HG03280 (cell line): Measurements from ENCODE around the gene PTPN21.
A peak's percentile ranks its signal among the peaks of the same experiment; 100 is the strongest.

Source experiments
- ATAC-seq: cut with Tn5 transposase; IDR thresholded peaks from one replicate; pipeline ENCODE4 v1.9.1; 2021; ENCODE audit warnings: mild to moderate bottlenecking, moderate library complexity; ENCODE audit not compliant: unreplicated experiment

The PTPN21 gene

DNA sequence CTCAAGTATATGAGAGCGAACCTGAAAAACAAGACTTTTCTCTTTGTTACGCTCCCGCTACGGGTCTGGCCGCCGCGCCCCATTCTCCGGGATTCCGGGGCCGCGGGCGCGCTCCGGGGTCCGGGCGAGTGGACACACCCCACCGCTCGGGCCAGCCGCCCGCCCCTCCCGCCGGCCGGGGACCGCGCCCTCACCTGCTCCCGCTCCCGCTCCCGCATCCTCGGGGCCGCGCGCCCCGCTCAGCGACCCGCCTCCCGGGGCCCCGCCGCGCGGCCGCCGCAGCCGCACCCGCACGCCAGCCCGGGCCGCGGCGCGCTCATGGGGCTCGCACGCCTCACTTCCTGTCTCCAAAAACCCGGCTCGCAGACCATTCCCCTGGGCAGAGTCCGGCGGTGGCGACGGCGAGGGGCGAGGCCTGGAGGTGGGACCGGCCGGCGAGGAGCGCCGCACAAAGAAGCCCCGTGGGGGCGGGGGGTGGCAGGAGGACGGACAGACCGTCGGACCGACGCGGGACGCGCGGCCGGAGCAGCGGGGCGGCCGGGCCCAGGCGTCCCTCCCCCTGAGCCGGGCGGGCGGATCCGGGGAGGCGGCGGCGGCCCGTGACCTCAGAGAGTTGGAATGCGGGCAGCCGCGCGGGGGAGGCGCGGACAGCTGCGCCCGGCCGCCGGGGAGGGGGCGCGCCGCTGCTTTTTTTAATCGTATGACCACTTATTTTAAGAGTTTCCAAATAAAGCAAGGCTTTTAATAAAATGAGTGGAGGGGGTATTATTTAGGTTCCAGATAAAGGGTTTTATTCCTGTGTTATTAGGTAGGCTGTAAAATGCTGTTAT, at the start of gene PTPN21:
Gene PTPN21, minus strand, starts transcription at position 551 of the 830 bp plus-strand sequence. CDS start 4,590 bp downstream, outside the sequence.
- no peak for ATAC-seq

DNA sequence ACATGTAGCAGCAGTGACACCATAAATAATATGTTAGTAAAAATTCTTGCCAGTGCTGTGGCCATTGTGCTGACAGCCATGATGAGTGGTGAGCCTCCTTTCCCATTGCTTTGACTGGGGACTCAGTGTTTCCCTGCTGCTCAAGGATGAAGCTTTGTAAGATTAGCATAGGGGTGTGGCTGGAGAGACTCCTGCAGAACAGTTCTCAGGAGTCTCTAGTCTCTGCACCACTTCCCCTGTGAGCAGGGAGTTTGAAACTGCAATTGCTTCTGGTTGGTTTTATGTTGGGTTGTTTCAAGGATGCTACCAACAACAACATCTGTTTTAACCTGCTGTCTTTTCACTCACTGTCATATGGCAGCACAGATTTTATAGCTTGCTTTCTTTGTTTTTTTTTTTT, 49.4 kb upstream of the PTPN21 start:
- ATAC-seq: no peak

DNA sequence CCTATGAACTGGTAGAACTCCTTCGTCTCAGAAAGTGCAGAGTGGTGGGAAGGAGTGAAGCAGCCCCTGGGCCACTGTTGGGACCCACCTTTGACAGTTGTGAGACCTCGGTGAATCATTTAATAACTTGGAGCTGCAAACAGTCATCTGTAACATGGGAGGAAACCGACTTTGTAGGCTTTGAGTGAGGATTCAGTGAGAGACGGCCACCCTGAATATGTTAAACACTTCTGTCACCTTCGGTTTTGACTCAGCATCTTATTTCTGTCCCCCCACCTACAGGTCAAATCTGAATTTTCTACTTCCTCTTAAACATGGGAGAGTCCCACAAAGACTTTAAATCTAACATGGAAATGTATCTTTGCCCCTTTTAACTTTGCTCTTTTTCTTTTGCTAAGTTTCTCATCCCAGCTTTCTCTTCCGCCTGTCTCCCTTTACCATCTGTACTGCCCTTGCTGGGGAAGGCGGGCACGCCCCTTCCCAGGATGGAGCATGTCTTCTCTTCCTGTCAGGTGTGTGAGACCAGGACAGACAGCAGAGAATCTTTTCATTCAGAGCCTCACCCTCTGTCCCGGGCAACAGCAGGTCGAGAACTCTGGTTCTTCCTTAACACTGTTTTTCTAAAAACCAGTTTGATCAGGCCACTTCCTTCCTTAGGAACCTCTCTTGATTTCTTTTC, 45.1 kb upstream of the PTPN21 start:
- ATAC-seq: peak; percentile 90

DNA sequence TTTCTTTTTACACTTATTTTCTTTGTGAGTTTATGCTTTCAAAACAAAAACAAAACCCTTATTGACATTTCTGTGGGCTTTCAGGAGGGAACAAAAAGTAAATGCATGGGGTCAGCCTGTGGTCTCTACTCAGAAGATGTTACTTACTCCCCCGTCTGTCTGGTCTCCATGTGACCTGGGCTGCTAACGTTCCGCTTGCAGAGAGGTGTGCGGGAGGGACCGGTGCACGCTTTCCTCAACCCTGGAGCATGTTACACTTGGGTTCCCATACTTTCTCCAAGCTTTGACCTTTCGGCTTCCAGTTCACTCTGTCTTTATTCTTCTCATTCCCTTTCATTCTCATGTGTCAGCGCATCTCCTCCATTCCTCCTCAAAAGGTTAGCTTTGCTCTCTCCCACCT, 44.5 kb upstream of the PTPN21 start:
- peak; percentile 36 for ATAC-seq

DNA sequence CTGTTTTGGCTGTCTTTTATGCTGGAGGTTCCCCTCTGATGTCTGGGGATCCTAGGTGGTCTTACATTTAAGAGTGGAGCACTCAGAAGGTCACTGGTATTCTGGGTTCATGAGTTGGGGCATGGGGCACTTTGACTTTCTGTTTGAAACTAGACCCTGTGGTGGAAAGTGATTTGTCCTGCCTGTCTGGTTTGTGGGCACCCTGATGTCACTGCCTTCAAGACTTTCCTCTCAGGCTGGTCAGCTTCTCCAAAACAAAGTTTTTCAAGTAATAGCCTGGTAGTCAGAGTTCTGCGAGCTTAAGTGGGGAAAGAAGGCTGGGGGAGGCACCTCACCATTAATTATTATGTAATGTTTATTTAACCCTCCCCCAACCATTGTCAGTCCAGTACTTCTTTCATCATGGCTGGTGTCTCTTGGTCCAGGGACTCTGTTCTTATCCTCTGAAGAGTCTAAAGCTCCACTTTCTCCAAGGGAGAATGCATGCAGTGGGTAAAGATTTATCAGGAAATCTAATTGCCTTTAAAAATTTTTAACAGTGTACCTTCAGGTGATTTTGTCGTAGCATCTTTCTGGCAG, 43.4 kb upstream of the PTPN21 start:
- no peak for ATAC-seq

DNA sequence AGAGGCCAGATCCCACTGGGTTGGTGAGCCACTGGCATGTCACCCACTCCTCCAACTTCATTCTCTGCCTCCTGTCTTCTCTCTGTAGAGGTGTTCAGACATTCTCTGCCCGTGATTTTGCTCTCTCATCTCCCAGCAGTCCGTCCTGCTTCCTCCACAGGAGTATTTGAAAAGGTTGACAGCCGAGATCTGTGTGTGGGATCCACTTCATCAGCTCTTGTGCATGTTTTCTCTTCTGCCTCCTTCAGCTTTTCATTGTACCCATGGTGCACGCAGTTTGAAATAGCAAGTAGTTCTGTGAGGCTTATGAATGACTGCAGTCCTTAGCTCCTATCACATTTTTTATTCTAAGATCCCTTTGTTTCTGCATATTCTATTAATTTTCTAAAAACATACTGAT, 42.8 kb upstream of the PTPN21 start:
- no peak for ATAC-seq

DNA sequence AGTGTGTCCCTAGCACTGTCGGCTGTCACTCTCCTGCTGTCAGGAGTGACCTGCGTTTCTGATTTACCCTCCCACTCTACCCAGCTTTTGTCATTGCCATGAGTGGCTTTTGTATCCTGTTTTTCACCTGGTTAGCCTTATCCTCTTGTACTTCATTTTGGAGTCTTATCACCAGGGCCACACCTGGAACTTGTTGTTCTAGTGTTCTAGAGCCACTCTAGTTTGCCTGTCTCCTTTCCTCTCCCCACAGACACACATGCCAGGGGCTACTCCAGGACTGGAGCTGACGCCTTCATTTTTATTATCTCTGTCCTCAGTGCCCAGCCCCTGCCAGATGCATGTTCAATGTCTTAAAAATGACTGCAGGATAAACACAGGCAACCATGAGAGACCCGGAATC, 42.2 kb upstream of the PTPN21 start:
- ATAC-seq: no peak

DNA sequence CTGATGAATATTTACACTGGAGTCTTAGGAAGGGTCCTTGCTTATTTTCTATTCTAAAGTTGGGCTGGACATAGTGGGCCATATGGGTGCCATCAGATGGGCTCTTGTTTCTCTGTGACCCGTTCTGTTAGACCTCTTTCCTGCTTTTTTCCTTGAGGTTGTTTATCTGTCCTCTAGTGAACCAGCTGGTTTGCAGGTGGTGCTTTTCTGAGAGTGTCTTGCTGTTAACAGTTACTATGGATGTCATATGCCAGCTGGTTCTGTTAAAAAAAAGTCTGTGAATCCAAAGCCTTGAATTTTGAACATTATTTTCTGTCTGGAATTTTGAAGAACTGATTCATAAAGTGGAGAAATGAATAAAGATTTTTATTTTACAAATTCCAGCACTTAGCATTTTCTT, 37.2 kb upstream of the PTPN21 start:
- ATAC-seq: no peak

DNA sequence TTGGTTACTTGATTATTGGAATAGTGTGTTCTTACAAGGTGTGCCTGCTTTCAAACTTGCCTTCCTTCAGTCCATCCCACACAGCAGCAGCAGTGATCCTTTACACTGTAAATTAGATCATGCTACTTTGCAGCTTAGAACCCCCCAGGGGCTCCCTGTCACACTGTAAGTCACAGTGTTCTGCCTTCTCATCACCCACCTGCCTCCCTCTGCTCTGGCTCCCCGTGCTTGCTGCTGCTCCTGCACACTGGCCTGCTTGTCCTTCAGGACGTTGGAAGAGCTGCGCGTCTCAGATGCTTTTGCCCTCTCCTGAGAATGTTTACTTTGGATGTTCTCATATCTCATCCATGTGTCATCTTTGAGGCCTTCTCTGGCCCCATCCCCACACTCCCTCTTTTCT, 35.4 kb upstream of the PTPN21 start:
- no peak for ATAC-seq

DNA sequence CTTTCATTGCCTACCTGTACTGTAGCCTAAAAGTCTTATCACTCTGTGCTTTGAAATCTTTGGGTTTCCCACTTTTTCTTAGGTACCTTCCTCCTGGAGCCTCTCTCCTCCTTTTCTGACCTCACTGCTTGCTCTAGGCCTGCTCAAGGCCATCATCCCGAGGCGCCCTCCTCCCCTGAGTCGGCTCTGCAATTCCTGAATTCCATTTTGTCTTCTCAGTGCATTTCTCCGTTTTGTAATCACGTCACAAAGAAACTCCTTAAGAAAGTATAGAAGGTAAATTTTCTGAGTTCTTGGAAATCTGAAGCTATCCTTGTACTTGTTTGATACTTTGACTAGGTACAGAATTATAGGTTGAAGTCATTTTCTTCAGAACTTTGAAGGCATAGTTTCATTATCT, 33.3 kb upstream of the PTPN21 start:
- ATAC-seq: no peak

DNA sequence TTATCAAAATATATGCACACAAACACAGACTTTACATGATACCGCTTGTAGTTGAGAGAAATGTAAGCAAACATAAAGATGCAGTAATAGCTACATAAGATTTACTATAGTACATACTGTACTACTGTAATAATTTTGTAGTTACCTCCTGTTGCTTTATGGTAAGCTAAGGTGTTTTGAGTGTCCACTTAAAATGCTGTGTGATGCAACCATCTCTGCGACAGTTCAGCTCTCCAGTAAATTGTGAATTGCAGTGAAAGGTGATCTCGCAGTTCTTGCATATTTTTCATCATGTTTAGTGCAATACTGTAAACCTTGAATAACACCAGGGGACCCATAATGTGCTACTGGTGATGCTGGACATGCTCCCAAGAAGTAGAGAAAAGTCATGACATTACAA, 29.6 kb upstream of the PTPN21 start:
- no peak for ATAC-seq

DNA sequence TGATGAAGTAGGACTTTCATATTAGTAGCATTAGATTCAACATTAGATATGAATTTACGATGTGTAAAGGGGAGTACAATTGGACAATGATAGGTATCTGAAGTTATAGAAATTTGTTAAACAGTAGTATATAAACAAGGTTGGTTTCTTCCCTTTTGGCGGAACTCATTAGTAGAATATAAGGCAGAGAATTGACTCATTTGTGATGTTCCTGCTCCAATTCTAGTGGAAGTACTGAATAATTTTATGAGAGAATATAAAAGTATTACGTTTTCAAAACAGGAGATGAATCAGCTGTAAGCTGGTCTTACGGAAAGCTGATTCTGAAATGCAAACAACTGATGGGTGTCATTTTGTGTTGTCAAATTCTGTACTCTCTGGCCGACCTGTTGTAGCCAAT, 21.4 kb upstream of the PTPN21 start:
- no peak for ATAC-seq

DNA sequence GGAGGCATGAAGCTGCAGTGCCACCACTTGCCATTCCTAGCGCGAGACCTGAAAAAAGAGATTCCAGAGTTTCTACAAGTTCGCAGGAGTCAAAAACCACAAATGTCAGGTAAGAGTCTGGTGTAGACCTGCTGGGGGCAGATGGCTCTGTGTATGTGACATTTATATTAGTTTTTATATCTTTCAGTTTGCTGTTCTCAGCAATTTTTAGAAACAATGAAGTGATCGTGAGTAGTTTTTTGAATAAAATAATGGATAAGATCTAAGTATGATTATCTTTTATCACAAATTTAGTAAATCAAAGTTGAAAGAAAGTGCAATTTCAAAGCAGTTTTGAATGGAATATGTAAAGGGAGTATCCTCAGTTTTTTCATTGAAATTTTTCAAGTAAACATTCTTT, 17.3 kb upstream of the PTPN21 start:
- ATAC-seq: no peak

DNA sequence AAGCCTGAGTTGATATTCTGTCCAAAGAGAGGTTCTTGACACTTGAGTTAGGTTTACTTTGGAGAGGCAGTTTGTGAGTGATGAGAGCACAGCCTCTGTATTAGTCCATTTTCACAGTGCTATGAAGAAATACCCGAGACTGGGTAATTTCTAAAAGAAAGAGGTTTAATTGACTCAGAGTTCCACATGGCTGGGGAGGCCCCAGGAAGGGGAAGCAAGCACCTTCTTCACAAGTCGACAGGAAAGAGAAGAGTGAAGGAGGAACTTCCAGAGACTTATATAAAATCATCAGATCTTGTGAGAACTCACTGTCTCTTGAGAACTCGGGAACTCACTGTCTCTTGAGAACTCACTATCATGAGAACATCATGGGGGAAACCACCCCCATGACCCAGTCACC, 13.4 kb upstream of the PTPN21 start:
- ATAC-seq: no peak

DNA sequence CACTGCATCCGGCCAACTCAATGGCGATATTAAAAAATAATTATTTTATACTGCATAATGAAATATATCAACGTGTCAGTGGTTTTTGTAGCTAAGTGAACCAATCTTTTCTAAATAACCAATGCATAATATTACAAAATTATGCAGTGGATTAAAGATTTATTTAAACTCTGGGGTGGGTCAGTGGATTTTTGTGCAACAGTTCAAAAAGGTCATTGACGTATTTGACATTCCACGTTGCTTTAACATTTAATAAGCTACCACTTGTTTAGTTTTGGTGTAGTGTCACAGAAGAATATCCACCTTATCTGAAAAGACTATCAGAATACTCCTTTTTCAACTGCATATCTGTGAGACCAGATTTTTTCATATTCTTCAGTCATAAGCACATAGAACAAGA, 10.6 kb upstream of the PTPN21 start:
- ATAC-seq: no peak

DNA sequence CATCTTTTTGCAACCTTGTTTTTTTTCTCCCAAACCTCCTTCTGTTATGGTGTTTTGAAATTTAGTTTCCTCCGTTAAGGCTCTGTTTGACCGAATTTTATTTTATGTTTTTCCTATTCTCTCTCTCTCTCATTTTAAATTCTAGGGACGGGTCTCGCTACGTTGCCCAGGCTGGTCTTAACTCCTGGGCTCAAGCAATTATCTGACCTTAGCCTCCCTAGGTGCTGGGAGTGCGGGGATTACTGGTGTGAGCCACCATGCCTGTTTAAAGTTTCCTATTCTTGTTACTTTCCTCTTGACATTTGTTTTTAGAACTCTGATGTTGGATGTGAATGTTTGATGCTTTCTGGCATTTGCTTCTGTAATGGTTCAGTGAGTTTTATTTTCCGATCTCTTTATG, 9.0 kb upstream of the PTPN21 start:
- no peak for ATAC-seq

DNA sequence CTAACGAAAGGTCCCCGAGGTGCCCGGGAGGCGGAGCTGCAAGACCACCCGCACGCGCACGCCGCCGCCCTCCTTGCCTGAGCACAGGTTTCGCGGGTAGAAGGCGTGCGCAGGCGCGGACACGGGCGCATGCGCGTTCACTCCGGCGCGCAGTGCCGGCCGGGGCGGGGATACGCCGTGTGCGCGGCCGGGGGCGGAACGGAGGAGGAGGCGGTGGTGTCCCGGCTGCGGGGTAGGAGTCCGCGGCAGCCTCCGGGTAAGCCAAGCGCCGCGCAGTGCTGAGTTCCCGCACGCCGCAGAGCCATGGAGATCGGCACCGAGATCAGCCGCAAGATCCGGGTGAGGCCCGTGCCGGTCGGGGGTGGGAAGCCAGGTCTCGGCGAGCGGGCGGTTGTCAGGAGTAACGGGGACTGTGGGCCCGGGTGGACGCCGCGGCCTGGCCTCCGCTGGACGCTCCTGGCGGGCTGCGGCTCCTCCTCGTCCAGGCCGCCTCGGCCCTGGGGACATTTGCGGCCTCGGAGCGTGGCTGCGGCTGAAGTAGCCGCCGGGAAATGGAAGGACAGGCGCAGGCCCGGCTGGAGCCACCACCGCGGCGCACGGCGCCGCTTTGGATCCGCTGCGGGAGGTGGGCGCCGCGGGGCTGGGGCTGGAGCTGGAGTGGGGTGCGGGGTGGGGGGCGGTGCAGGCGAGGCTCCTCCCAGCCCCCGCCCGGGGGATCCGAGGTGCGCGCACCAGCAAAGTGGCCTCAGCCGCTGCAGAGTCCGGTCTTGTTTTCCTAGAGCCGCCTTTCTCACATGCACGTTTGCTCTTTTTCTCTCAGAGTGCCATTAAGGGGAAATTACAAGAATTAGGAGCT, 8.3 kb upstream of the PTPN21 start, which contains the start of gene ZC3H14:
Gene ZC3H14, plus strand, starts transcription at position 207 of the 856 bp plus-strand sequence. Its CDS starts 97 bp downstream, at position 304.
- peak; percentile 98 for ATAC-seq

DNA sequence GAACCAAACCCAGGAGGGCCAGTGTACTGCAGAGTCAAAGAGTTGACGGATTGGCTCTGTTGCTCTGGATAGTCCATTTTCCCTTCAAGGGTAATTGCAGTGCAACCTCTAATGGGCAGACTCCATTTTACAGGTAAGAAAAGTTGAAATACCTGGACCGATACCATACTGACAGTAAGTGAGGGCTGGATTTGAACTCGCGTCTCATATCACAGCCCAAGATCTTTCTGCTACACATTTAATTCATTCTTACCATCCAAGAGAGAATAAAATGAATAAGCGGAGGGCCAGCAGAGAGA, 7.7 kb upstream of the PTPN21 start:
- ATAC-seq: no peak

DNA sequence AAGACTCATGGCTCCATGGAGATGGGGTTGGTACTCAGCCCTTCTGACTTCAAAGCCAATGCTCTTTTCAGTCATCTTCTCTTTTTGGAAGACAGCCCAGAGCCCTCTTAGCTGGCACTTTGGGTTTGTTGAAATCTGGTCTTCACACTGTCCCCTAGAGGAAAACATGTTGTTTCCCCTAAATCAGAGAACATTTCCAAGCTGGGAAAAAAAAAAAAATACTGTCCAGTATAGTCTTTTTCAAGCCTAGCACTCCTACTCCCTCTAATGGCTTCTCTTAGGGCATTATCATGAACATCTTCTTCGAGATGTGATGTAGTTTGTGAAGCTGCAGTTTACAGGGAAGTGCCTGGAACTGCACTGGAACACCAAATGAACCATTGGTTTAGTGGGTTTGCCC, 5.0 kb upstream of the PTPN21 start:
- no peak for ATAC-seq

DNA sequence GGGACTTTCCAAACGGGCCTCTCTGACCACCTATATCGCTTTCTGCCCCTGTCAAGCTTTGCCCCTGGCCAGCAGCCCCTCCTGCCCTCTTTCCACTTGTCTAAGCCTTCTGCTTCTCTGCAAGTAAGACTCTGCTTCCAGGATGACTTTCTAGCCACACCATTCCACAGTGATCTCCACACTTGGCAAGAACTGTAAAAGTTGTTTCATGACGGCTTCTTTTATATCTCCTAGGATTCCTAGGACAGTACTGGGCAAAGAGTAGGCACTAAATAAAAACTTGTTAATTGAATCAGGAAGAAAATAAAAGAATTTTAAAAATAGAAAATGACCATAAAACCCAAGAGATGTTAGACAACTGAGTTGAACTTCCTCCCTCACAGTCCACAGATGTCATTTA, 1.8 kb upstream of the PTPN21 start:
- no peak for ATAC-seq

DNA sequence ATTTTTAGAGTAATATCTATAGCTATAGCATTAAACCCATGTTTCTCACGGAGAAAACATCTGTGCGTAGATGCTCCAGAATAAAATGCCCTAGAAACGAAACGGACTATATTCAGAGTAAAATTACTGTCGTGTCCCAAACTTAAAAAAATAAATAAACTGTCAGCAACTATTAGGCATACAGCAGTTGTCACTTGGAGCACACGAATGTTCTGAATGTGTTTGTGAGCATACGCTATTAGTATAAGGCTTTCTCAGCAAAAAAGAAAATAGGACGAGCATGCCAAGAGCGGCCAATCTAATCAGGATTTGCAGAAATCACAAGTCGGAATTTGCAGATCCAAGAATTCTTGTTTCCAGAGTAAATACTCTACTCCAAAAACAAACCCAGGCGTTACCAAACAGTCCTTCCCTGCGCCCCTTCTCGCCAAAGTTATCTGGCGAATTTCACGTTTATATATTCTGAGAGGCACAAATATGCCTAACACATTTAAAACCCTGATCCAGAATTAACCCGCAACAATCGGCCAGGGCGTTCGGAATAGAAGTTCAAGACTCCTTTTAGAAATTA, 836 bp downstream of the PTPN21 start:
- ATAC-seq: no peak
